ENCODE measurements around the gene SLC39A10.

The SLC39A10 gene

GRCh38 chr2:195737511-195738325 is 80.7 kb downstream of the SLC39A10 start:
- Histone ChIP-seq H3K4me1 (ENCODE audit: control insufficient read depth, insufficient read depth, low read length) (no peaks in the 10 kb centered on the region), H3K9ac (ENCODE audit: low read depth, low read length) (no peak overlapping the region), H3K27me3 (ENCODE audit: control insufficient read depth, insufficient read depth, low read length) (no peaks in the 10 kb centered on the region), H3K36me3 (ENCODE audit: control insufficient read depth, insufficient read depth, low read length) (peaks cover 3% of the 10 kb centered on the region), H3K9me3 (ENCODE audit: control insufficient read depth, insufficient read depth, low read length) (peaks cover 7% of the 10 kb centered on the region), H3K4me3 (ENCODE audit: low read depth, low read length) (no peak overlapping the region)

DNA sequence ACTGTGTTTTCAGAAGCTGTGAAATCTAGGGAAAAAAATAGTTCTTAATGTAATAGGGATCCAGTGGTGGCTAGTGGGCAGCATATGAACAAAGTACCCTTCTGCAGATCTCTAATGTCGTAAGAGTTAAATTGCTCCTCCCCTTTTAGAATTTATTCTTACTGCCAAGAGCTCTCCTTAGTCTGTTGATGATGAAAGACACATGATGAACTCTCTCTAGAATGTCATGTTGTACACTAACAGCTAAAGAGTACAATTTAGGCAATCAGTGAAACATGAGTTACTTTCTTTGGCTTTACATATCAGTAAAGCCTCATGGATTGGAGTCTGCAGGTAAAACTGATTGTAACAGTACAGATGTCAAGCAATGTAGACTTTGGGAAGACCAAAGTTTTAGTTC is 84.2 kb downstream of the SLC39A10 start:
- no peaks in the 10 kb centered on the region for H3K27me3 ChIP-seq (ENCODE audit: control insufficient read depth, insufficient read depth, low read length)
- no peaks in the 10 kb centered on the region for H3K4me1 ChIP-seq (ENCODE audit: control insufficient read depth, insufficient read depth, low read length)
- no peak overlapping the region for H3K9ac ChIP-seq (ENCODE audit: low read depth, low read length)
- H3K9me3 ChIP-seq (ENCODE audit: control insufficient read depth, insufficient read depth, low read length): peaks cover 17% of the 10 kb centered on the region
- H3K36me3 ChIP-seq (ENCODE audit: control insufficient read depth, insufficient read depth, low read length): peaks cover 11% of the 10 kb centered on the region
- H3K4me3 ChIP-seq (ENCODE audit: low read depth, low read length): no peak overlapping the region

DNA sequence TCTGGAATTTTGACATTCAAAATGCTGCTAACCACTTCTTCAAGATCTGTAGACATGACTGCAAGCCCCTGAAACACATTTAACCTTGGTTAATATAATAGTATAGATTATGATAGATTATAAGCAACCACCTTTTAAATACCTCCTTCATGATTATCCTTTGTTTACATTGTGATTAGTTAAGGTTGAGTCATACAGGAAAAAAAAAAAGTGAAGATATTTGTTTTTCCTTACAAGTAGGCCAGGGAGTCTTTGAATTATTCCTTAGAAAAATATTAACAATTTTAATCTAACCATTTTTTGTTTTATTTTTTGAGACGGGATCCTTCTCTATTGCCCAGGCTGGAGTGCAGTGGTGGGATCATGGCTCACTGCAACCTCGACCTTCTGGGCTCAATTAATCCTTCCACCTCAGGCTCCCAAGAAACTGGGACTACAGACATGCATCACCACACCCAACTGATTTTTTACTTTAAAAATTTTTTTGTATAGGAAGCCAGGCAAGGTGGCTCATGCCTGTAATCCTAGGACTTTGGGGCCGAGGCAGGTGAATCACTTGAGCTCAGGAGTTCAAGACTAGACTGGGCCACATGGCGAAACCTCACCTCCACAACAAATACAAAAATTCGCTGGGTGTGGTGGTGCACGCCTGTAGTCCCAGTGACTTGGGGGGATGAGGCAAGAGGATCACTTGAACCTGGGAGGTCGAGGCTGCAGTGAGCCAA is 99.4 kb downstream of the SLC39A10 start:
- Histone ChIP-seq H3K9me3 (ENCODE audit: control insufficient read depth, insufficient read depth, low read length) (no peaks in the 10 kb centered on the region), H3K27me3 (ENCODE audit: control insufficient read depth, insufficient read depth, low read length) (no peaks in the 10 kb centered on the region), H3K4me1 (ENCODE audit: control insufficient read depth, insufficient read depth, low read length) (no peaks in the 10 kb centered on the region), H3K9ac (ENCODE audit: low read depth, low read length) (no peak overlapping the region), H3K36me3 (ENCODE audit: control insufficient read depth, insufficient read depth, low read length) (no peaks in the 10 kb centered on the region), H3K4me3 (ENCODE audit: low read depth, low read length) (no peak overlapping the region)

DNA sequence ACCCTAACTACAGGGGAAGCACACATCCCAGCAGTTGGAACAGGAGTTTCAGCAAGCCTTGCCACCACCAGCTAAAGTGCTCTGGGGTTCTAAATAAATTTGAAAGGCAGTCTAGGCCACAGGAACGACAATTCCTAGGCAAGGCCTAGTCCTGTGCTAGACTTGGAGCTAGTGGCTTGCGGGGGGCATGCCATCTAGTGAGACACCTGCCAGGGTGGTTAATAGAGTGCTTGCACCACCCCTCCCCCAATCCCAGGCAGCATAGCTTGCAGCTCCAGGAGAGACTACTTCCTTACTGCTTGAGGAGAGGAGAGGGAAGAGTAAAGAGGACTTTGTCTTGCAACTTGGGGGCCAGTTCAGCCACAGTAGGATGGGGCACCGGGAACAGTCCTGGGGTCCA is 101.8 kb downstream of the SLC39A10 start:
- H3K9me3 ChIP-seq (ENCODE audit: control insufficient read depth, insufficient read depth, low read length): no peaks in the 10 kb centered on the region
- H3K4me1 ChIP-seq (ENCODE audit: control insufficient read depth, insufficient read depth, low read length): no peaks in the 10 kb centered on the region
- H3K36me3 ChIP-seq (ENCODE audit: control insufficient read depth, insufficient read depth, low read length): no peaks in the 10 kb centered on the region
- H3K9ac ChIP-seq (ENCODE audit: low read depth, low read length): no peak overlapping the region
- H3K27me3 ChIP-seq (ENCODE audit: control insufficient read depth, insufficient read depth, low read length): no peaks in the 10 kb centered on the region
- no peak overlapping the region for H3K4me3 ChIP-seq (ENCODE audit: low read depth, low read length)

DNA sequence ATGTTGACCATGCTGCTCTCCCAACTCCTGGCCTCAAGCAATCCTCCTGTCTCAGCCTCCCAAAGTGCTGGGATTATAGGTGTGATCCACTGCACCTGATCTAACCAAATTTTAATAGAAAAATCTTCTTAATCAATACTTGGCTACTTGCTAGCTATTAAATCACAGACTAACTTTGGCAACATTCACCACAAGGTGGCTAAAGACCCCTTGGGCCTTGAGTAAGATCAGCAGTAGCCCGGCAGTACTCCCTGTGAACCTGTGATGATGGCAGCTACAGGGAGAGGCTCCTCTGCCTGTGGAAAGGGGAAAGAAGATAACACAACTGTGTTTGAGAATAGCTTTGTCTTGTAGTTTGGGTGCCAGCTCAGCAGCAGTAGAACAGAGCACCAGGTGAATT is 102.9 kb downstream of the SLC39A10 start:
- H3K27me3 ChIP-seq (ENCODE audit: control insufficient read depth, insufficient read depth, low read length): no peaks in the 10 kb centered on the region
- H3K36me3 ChIP-seq (ENCODE audit: control insufficient read depth, insufficient read depth, low read length): no peaks in the 10 kb centered on the region
- H3K9me3 ChIP-seq (ENCODE audit: control insufficient read depth, insufficient read depth, low read length): no peaks in the 10 kb centered on the region
- no peak overlapping the region for H3K4me3 ChIP-seq (ENCODE audit: low read depth, low read length)
- H3K4me1 ChIP-seq (ENCODE audit: control insufficient read depth, insufficient read depth, low read length): no peaks in the 10 kb centered on the region
- no peak overlapping the region for H3K9ac ChIP-seq (ENCODE audit: low read depth, low read length)

- Histone ChIP-seq H3K36me3 (ENCODE audit: control insufficient read depth, insufficient read depth, low read length) (no peaks in the 10 kb centered on the region), H3K4me1 (ENCODE audit: control insufficient read depth, insufficient read depth, low read length) (no peaks in the 10 kb centered on the region), H3K9me3 (ENCODE audit: control insufficient read depth, insufficient read depth, low read length) (no peaks in the 10 kb centered on the region), H3K27me3 (ENCODE audit: control insufficient read depth, insufficient read depth, low read length) (no peaks in the 10 kb centered on the region), H3K4me3 (ENCODE audit: low read depth, low read length) (no peak overlapping the region), H3K9ac (ENCODE audit: low read depth, low read length) (no peak overlapping the region)
These were observed 106.8 kb downstream of the SLC39A10 start for GRCh38 chr2:195763866-195764265.

DNA sequence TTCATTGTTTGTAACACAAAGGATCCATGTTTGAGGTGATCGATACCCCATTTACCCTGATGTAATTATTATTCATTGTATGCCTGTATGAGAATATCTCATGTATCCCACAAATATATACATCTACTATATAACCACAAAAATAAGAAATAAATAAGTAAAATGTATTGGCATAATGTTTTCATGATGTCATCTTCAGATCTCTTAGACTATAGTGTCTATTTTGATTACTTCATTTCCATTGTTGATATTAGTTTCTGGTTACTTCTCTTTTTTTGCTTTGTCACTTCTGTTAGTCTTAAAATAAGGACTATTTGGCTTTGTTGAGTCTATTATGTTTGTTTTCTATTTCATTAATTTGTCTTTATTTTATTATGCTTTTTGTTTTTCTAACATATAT is 109.7 kb downstream of the SLC39A10 start:
- Histone ChIP-seq H3K9me3 (ENCODE audit: control insufficient read depth, insufficient read depth, low read length) (no peaks in the 10 kb centered on the region), H3K27me3 (ENCODE audit: control insufficient read depth, insufficient read depth, low read length) (no peaks in the 10 kb centered on the region), H3K4me1 (ENCODE audit: control insufficient read depth, insufficient read depth, low read length) (no peaks in the 10 kb centered on the region), H3K4me3 (ENCODE audit: low read depth, low read length) (no peak overlapping the region), H3K9ac (ENCODE audit: low read depth, low read length) (no peak overlapping the region), H3K36me3 (ENCODE audit: control insufficient read depth, insufficient read depth, low read length) (no peaks in the 10 kb centered on the region)

- no peak overlapping the region for H3K4me3 ChIP-seq (ENCODE audit: low read depth, low read length)
- no peaks in the 10 kb centered on the region for H3K36me3 ChIP-seq (ENCODE audit: control insufficient read depth, insufficient read depth, low read length)
- H3K4me1 ChIP-seq (ENCODE audit: control insufficient read depth, insufficient read depth, low read length): no peaks in the 10 kb centered on the region
- no peaks in the 10 kb centered on the region for H3K27me3 ChIP-seq (ENCODE audit: control insufficient read depth, insufficient read depth, low read length)
- H3K9me3 ChIP-seq (ENCODE audit: control insufficient read depth, insufficient read depth, low read length): no peaks in the 10 kb centered on the region
- no peak overlapping the region for H3K9ac ChIP-seq (ENCODE audit: low read depth, low read length)
These were observed 111.4 kb downstream of the SLC39A10 start for GRCh38 chr2:195768431-195768830.

- H3K9ac ChIP-seq (ENCODE audit: low read depth, low read length): no peak overlapping the region
- no peaks in the 10 kb centered on the region for H3K4me1 ChIP-seq (ENCODE audit: control insufficient read depth, insufficient read depth, low read length)
- no peaks in the 10 kb centered on the region for H3K36me3 ChIP-seq (ENCODE audit: control insufficient read depth, insufficient read depth, low read length)
- no peaks in the 10 kb centered on the region for H3K27me3 ChIP-seq (ENCODE audit: control insufficient read depth, insufficient read depth, low read length)
- no peak overlapping the region for H3K4me3 ChIP-seq (ENCODE audit: low read depth, low read length)
- H3K9me3 ChIP-seq (ENCODE audit: control insufficient read depth, insufficient read depth, low read length): no peaks in the 10 kb centered on the region
These were observed 112.9 kb downstream of the SLC39A10 start for GRCh38 chr2:195769975-195770374.

GRCh38 chr2:195779491-195779890 is 122.5 kb downstream of the SLC39A10 start:
- no peaks in the 10 kb centered on the region for H3K36me3 ChIP-seq (ENCODE audit: control insufficient read depth, insufficient read depth, low read length)
- no peak overlapping the region for H3K9ac ChIP-seq (ENCODE audit: low read depth, low read length)
- no peak overlapping the region for H3K4me3 ChIP-seq (ENCODE audit: low read depth, low read length)
- H3K27me3 ChIP-seq (ENCODE audit: control insufficient read depth, insufficient read depth, low read length): no peaks in the 10 kb centered on the region
- no peaks in the 10 kb centered on the region for H3K4me1 ChIP-seq (ENCODE audit: control insufficient read depth, insufficient read depth, low read length)
- no peaks in the 10 kb centered on the region for H3K9me3 ChIP-seq (ENCODE audit: control insufficient read depth, insufficient read depth, low read length)

- Histone ChIP-seq H3K9ac (ENCODE audit: low read depth, low read length) (no peak overlapping the region), H3K36me3 (ENCODE audit: control insufficient read depth, insufficient read depth, low read length) (no peaks in the 10 kb centered on the region), H3K4me1 (ENCODE audit: control insufficient read depth, insufficient read depth, low read length) (no peaks in the 10 kb centered on the region), H3K9me3 (ENCODE audit: control insufficient read depth, insufficient read depth, low read length) (no peaks in the 10 kb centered on the region), H3K27me3 (ENCODE audit: control insufficient read depth, insufficient read depth, low read length) (no peaks in the 10 kb centered on the region), H3K4me3 (ENCODE audit: low read depth, low read length) (no peak overlapping the region)
These were observed 125.1 kb downstream of the SLC39A10 start for GRCh38 chr2:195782156-195782555.

Data from iPS-15b (cell line).